BE2C (cell line): ENCODE data around the gene USP40.

Experiments used
- DNase-seq: peaks from one replicate; pipeline ENCODE4 v3.0.0-alpha.2; 2020
- H3K27me3 ChIP-seq: fragments of 250-450 bp; sonication (Bioruptor Pico); 2 replicates; pipeline ENCODE4 v1.5.1; 2020; ENCODE audit warnings: mild to moderate bottlenecking
- H3K36me3 ChIP-seq: fragments of 250-450 bp; sonication (Bioruptor Pico); 2 replicates; pipeline ENCODE4 v1.5.1; 2020; ENCODE audit warnings: mild to moderate bottlenecking
- H3K4me1 ChIP-seq: fragments of 250-450 bp; sonication (Bioruptor Pico); 2 replicates; pipeline ENCODE4 v1.5.1; 2020
- H3K4me3 ChIP-seq: 2 replicates; pipeline ENCODE4 v1.5.1; 2011; ENCODE audit warnings: low read depth, low read length
- H3K9me3 ChIP-seq: fragments of 250-450 bp; sonication (Bioruptor Pico); 2 replicates; pipeline ENCODE4 v1.5.1; 2020
- CTCF ChIP-seq: IDR thresholded peaks from 2 replicates; pipeline ENCODE4 v1.5.1; 2012; ENCODE audit warnings: mild to moderate bottlenecking, low read depth, low read length

USP40 gene

GRCh38 chr2:233433029-233433428 lies 133.6 kb downstream of the USP40 start:
- no peak for DNase-seq
- Histone ChIP-seq H3K36me3 (peaks cover 7% of the 10 kb centered on the region; the same call in 1 of the 2 replicates), H3K9me3 (0 out of 2 replicates have a peak, but pooled peaks cover 2% of the 10 kb centered on the region), H3K27me3 (no peaks in the 10 kb centered on the region), H3K4me3 (no peak overlapping the region), H3K4me1 (no peaks in the 10 kb centered on the region)
- no peak for TF ChIP-seq CTCF

- no peaks in the 10 kb centered on the region for H3K4me1 ChIP-seq
- H3K27me3 ChIP-seq: no peaks in the 10 kb centered on the region
- H3K9me3 ChIP-seq: 0 out of 2 replicates have a peak, but pooled peaks cover 2% of the 10 kb centered on the region
- 0 out of 2 replicates have a peak, but pooled peaks cover under 1% of the 10 kb centered on the region for H3K36me3 ChIP-seq
- no peak overlapping the region for H3K4me3 ChIP-seq
- TF ChIP-seq CTCF: no peak
- DNase-seq: no peak
Observed at GRCh38 chr2:233430651-233431050, 135.9 kb downstream of the USP40 start.

GRCh38 chr2:233430081-233430480 lies 136.5 kb downstream of the USP40 start:
- H3K9me3 ChIP-seq: 0 out of 2 replicates have a peak, but pooled peaks cover 2% of the 10 kb centered on the region
- H3K36me3 ChIP-seq: no peaks in the 10 kb centered on the region
- no peaks in the 10 kb centered on the region for H3K27me3 ChIP-seq
- no peak for DNase-seq
- no peak overlapping the region for H3K4me3 ChIP-seq
- no peak for TF ChIP-seq CTCF
- H3K4me1 ChIP-seq: no peaks in the 10 kb centered on the region

- no peaks in the 10 kb centered on the region for H3K27me3 ChIP-seq
- 0 out of 2 replicates have a peak, but pooled peaks cover 2% of the 10 kb centered on the region for H3K9me3 ChIP-seq
- TF ChIP-seq CTCF: no peak
- DNase-seq: no peak
- H3K4me3 ChIP-seq: no peak overlapping the region
- H3K4me1 ChIP-seq: no peaks in the 10 kb centered on the region
- H3K36me3 ChIP-seq: no peaks in the 10 kb centered on the region
Observed at GRCh38 chr2:233429175-233429897, 137.2 kb downstream of the USP40 start.

- Histone ChIP-seq H3K27me3 (no peaks in the 10 kb centered on the region), H3K4me3 (no peak overlapping the region), H3K4me1 (no peaks in the 10 kb centered on the region), H3K9me3 (0 out of 2 replicates have a peak, but pooled peaks cover 2% of the 10 kb centered on the region), H3K36me3 (no peaks in the 10 kb centered on the region)
- no peak for DNase-seq
- no peak for TF ChIP-seq CTCF
Observed at GRCh38 chr2:233428438-233428837, 138.1 kb downstream of the USP40 start.

- H3K4me1 ChIP-seq: no peaks in the 10 kb centered on the region
- no peak overlapping the region for H3K4me3 ChIP-seq
- DNase-seq: no peak
- TF ChIP-seq CTCF: no peak
- H3K36me3 ChIP-seq: no peaks in the 10 kb centered on the region
- H3K9me3 ChIP-seq: 0 out of 2 replicates have a peak, but pooled peaks cover 2% of the 10 kb centered on the region
- H3K27me3 ChIP-seq: no peaks in the 10 kb centered on the region
Observed at GRCh38 chr2:233428008-233428407, 138.6 kb downstream of the USP40 start.
